Upper lobe of left lung (tissue), 6 donors: ENCODE measurements around the gene ADAM22. TPM values are rescaled to one million over a fixed set of nuclear protein-coding genes. Genes with fewer than 3 reads are reported as not detected.

ENCODE experiments used
- ATAC-seq, 2 donors: fragments of 200-7000 bp; cut with Tn5 transposase; one replicate each; pipeline ENCODE4 v1.9.1; 2022; ENCODE audit warnings: mild to moderate bottlenecking in 2 of 2, moderate library complexity in 2 of 2; ENCODE audit not compliant: low FRiP score in 2 of 2
- DNase-seq, 2 donors: peaks; one replicate each; pipeline ENCODE4 v3.0.0-alpha.2; 2019 to 2020
- H3K27ac ChIP-seq, 4 donors: fragments of 200-600 bp; sonication (generic); one replicate each; pipeline ENCODE4 v1.5.1; 2016 to 2019
- H3K27me3 ChIP-seq, 4 donors: fragments of 200-600 bp; sonication (generic); one replicate each; pipeline ENCODE4 v1.5.1; 2017 to 2019
- H3K36me3 ChIP-seq, 4 donors: fragments of 200-600 bp; sonication (generic); one replicate each; pipeline ENCODE4 v1.5.1; 2016 to 2019
- H3K4me1 ChIP-seq, 4 donors: fragments of 200-600 bp; sonication (generic); one replicate each; pipeline ENCODE4 v1.5.1; 2018 to 2019
- H3K4me3 ChIP-seq, 4 donors: fragments of 200-600 bp; sonication (generic); one replicate each; pipeline ENCODE4 v1.5.1; 2017 to 2019; ENCODE audit warnings: mild to moderate bottlenecking in 2 of 4, moderate library complexity in 1 of 4
- H3K9me3 ChIP-seq, 4 donors: fragments of 200-600 bp; sonication (generic); one replicate each; pipeline ENCODE4 v1.5.1; 2018 to 2019
- CTCF ChIP-seq, 6 experiments: fragments of 450-650 bp in 4 of 6; fragments of 200-600 bp in 2 of 6; sonication (generic) in 2 of 6; IDR thresholded peaks; one replicate each; pipeline ENCODE4 v1.5.1; 2016 to 2019; ENCODE audit warnings: antibody characterized with exemption in 6 of 6
- EP300 ChIP-seq, 4 donors: sonication (generic); formaldehyde crosslinking; IDR thresholded peaks; one replicate each; pipeline ENCODE4 v1.5.1; 2017; ENCODE audit warnings: antibody characterized with exemption in 4 of 4, control low read depth in 2 of 4
- POLR2A ChIP-seq, 4 donors: fragments of 450-650 bp; IDR thresholded peaks; one replicate each; pipeline ENCODE4 v1.5.1; 2016 to 2017; ENCODE audit warnings: antibody characterized with exemption in 4 of 4, mild to moderate bottlenecking in 2 of 4
- POLR2AphosphoS5 ChIP-seq, 2 donors: sonication (generic); formaldehyde crosslinking; IDR thresholded peaks; one replicate each; pipeline ENCODE4 v1.5.1; 2017; ENCODE audit warnings: antibody characterized with exemption in 2 of 2
- WGBS, 2 donors: methylation state at CpG; one replicate each; pipeline ENCODE4 v1.1.5; 2017 to 2018; 5-methylcytosine and 5-hydroxymethylcytosine counted together
- total RNA-seq, 6 donors: library from RNA; depleted of rRNA in 4 of 6; stranded (reverse); fragments of >200 nt in 4 of 6; gene quantifications; one replicate each; pipeline versions ENCODE4 v1.1.0 to v1.2.1, GENCODE V29; 2016 to 2021
- donor health status: DM: no; HTN: no; CAD: no; lungs with moderate emphysema.
- donor health status: DM: no; HTN: yes; CAD: no; lungs with severe emphysema.

The ADAM22 gene
- total RNA-seq, 6 donors from 2014 or later = 0.69 to 3.2 (median 2.0) TPM

- Histone ChIP-seq H3K4me3 (no peak overlapping the region), H3K27ac (no peak overlapping the region), H3K36me3 (no peaks in the 10 kb centered on the region), H3K27me3 (no peaks in the 10 kb centered on the region), H3K9me3 (no peaks in the 10 kb centered on the region), H3K4me1 (no peaks in the 10 kb centered on the region)
- TF ChIP-seq EP300 (IDR thresholded peaks at IDR 0.05) (no peak), POLR2A (IDR thresholded peaks at IDR 0.05) (no peak)
- no peak for ATAC-seq
- DNase-seq = no peak
These were observed 108.1 kb downstream of the ADAM22 start for GRCh38 chr7:88042157-88042556.

GRCh38 chr7:88042803-88043202, 108.8 kb downstream of the ADAM22 start:
- Histone ChIP-seq H3K4me3 (no peak overlapping the region), H3K27me3 (no peaks in the 10 kb centered on the region), H3K9me3 (no peaks in the 10 kb centered on the region), H3K4me1 (no peaks in the 10 kb centered on the region), H3K36me3 (no peaks in the 10 kb centered on the region), H3K27ac (no peak overlapping the region)
- DNase-seq (no peak), ATAC-seq (no peak)
- no peak for TF ChIP-seq POLR2A (IDR thresholded peaks at IDR 0.05)
- TF ChIP-seq CTCF (IDR thresholded peaks at IDR 0.05) = no peak
- no peak for TF ChIP-seq POLR2AphosphoS5 (IDR thresholded peaks at IDR 0.05)
- 86 to 98% methylated on average over 1 of the region's 1 CpG for WGBS, 2 donors

- no peaks in the 10 kb centered on the region for H3K27me3 ChIP-seq
- ATAC-seq (no peak), DNase-seq (no peak)
- no peak overlapping the region for H3K27ac ChIP-seq
- TF ChIP-seq POLR2AphosphoS5 (IDR thresholded peaks at IDR 0.05) = no peak
- no peak for TF ChIP-seq POLR2A (IDR thresholded peaks at IDR 0.05)
- no peak for TF ChIP-seq EP300 (IDR thresholded peaks at IDR 0.05)
- no peak for TF ChIP-seq CTCF (IDR thresholded peaks at IDR 0.05)
- 94 to 96% methylated on average over 2 of the region's 2 CpGs for WGBS, 2 donors
- H3K4me3 ChIP-seq = no peak overlapping the region
- no peaks in the 10 kb centered on the region for H3K4me1 ChIP-seq
- no peaks in the 10 kb centered on the region for H3K9me3 ChIP-seq
- H3K36me3 ChIP-seq = no peaks in the 10 kb centered on the region
These were observed 110.0 kb downstream of the ADAM22 start for GRCh38 chr7:88044069-88044468.

- Histone ChIP-seq H3K9me3 (no peaks in the 10 kb centered on the region), H3K4me1 (no peaks in the 10 kb centered on the region), H3K27ac (no peak overlapping the region), H3K36me3 (no peaks in the 10 kb centered on the region), H3K27me3 (no peaks in the 10 kb centered on the region), H3K4me3 (no peak overlapping the region)
- ATAC-seq (no peak), DNase-seq (no peak)
- no peak for TF ChIP-seq EP300 (IDR thresholded peaks at IDR 0.05)
- TF ChIP-seq POLR2A (IDR thresholded peaks at IDR 0.05) = no peak
- TF ChIP-seq POLR2AphosphoS5 (IDR thresholded peaks at IDR 0.05) = no peak
- TF ChIP-seq CTCF (IDR thresholded peaks at IDR 0.05) = no peak
- WGBS, 2 donors = 72 to 88% methylated on average over 1 of the region's 1 CpG
These were observed 113.0 kb downstream of the ADAM22 start for GRCh38 chr7:88046839-88047573.

GRCh38 chr7:88057655-88058054, 123.6 kb downstream of the ADAM22 start:
- Histone ChIP-seq H3K4me1 (no peaks in the 10 kb centered on the region), H3K4me3 (no peak overlapping the region), H3K27me3 (no peaks in the 10 kb centered on the region), H3K9me3 (no peaks in the 10 kb centered on the region), H3K36me3 (no peaks in the 10 kb centered on the region), H3K27ac (no peak overlapping the region)
- ATAC-seq = no peak
- WGBS, 2 donors = 70 to 85% methylated on average over 1 of the region's 1 CpG
- no peak for TF ChIP-seq POLR2A (IDR thresholded peaks at IDR 0.05)
- TF ChIP-seq POLR2AphosphoS5 (IDR thresholded peaks at IDR 0.05) = no peak
- TF ChIP-seq EP300 (IDR thresholded peaks at IDR 0.05) = no peak
- TF ChIP-seq CTCF (IDR thresholded peaks at IDR 0.05) = no peak
- DNase-seq = no peak
